GM18511 (cell line): ENCODE measurements around the gene C21orf58.
"Not testable (repeated sequence)": the region's sequence is repeated elsewhere in the genome, so short reads cannot be mapped to it uniquely, and the experiment has no call there.

Experiments used
- ATAC-seq: cut with Tn5 transposase; IDR thresholded peaks from one replicate; pipeline ENCODE4 v1.9.1; 2021; ENCODE audit warnings: mild to moderate bottlenecking, moderate library complexity; ENCODE audit not compliant: unreplicated experiment

C21orf58 gene

GRCh38 chr21:46323710-46324389 lies at the start of gene C21orf58, which contains the start of gene PCNT:
Gene C21orf58 (minus strand): TSS chr21:46323870. CDS start chr21:46322738, 1,132 bp downstream.
Gene PCNT (plus strand): TSS chr21:46324156. CDS start chr21:46324229, 73 bp downstream.
- ATAC-seq = peak; percentile 79

- not testable (repeated sequence) for ATAC-seq
These were observed 49.3 kb upstream of the C21orf58 start for GRCh38 chr21:46372947-46373346.

- ATAC-seq = no peak
These were observed 48.4 kb upstream of the C21orf58 start for GRCh38 chr21:46372014-46372485.

GRCh38 chr21:46371204-46372013 lies 47.7 kb upstream of the C21orf58 start:
- ATAC-seq = no peak

- no peak for ATAC-seq
These were observed 46.0 kb upstream of the C21orf58 start for GRCh38 chr21:46369520-46370235.

- peak; percentile 64 for ATAC-seq
These were observed 45.0 kb upstream of the C21orf58 start for GRCh38 chr21:46368533-46369285.

- no peak for ATAC-seq
These were observed 43.3 kb upstream of the C21orf58 start for GRCh38 chr21:46366966-46367365.

- no peak for ATAC-seq
These were observed 42.9 kb upstream of the C21orf58 start for GRCh38 chr21:46366561-46366960.

- ATAC-seq = no peak
These were observed 42.4 kb upstream of the C21orf58 start for GRCh38 chr21:46366091-46366490.

- no peak for ATAC-seq
These were observed 40.0 kb upstream of the C21orf58 start for GRCh38 chr21:46363698-46364097.

GRCh38 chr21:46362946-46363345 lies 39.3 kb upstream of the C21orf58 start:
- no peak for ATAC-seq

- no peak for ATAC-seq
These were observed 38.3 kb upstream of the C21orf58 start for GRCh38 chr21:46361935-46362334.

- ATAC-seq = no peak
These were observed 37.5 kb upstream of the C21orf58 start for GRCh38 chr21:46361176-46361575.

- ATAC-seq = no peak
These were observed 34.2 kb upstream of the C21orf58 start for GRCh38 chr21:46357684-46358425.

- ATAC-seq = no peak
These were observed 33.6 kb upstream of the C21orf58 start for GRCh38 chr21:46357335-46357604.

- ATAC-seq = no peak
These were observed 33.0 kb upstream of the C21orf58 start for GRCh38 chr21:46356494-46357334.

- ATAC-seq = no peak
These were observed 32.3 kb upstream of the C21orf58 start for GRCh38 chr21:46356005-46356338.

- no peak for ATAC-seq
These were observed 31.7 kb upstream of the C21orf58 start for GRCh38 chr21:46355161-46356004.
